ENCODE data around the gene RPE. TPM values are rescaled to one million over a fixed set of nuclear protein-coding genes. Genes with fewer than 3 reads are reported as not detected.

RPE gene
- polyA plus RNA-seq, 1 donor from 2014 or later = 73.9 TPM

- Histone ChIP-seq H3K4me2 (ENCODE audit: low read length) (no peak overlapping the region), H3K9me3 (ENCODE audit: low read length) (no peaks in the 10 kb centered on the region), H3K9ac (ENCODE audit: low read length) (no peak overlapping the region), H3K4me3 (ENCODE audit: low read length) (no peak overlapping the region), H2AFZ (ENCODE audit: low read depth, low read length) (no peak overlapping the region), H3K79me2 (replicated peaks; ENCODE audit: insufficient read depth, low read length) (peaks cover 42% of the 10 kb centered on the region), H3K27ac (ENCODE audit: low read length) (no peak overlapping the region), H3K9me2 (ENCODE audit: insufficient read depth, low read length) (no peaks in the 10 kb centered on the region), H3F3A (ENCODE audit: insufficient read depth, low read length, poor library complexity, severe bottlenecking) (no peaks in the 10 kb centered on the region), H3K36me3 (ENCODE audit: insufficient read depth, low read length) (peaks cover 6% of the 10 kb centered on the region), H4K20me1 (ENCODE audit: insufficient read depth) (no peaks in the 10 kb centered on the region), H3K27me3 (ENCODE audit: insufficient read depth, low read depth, low read length) (no peaks in the 10 kb centered on the region)
- TF ChIP-seq, protein P1, sequence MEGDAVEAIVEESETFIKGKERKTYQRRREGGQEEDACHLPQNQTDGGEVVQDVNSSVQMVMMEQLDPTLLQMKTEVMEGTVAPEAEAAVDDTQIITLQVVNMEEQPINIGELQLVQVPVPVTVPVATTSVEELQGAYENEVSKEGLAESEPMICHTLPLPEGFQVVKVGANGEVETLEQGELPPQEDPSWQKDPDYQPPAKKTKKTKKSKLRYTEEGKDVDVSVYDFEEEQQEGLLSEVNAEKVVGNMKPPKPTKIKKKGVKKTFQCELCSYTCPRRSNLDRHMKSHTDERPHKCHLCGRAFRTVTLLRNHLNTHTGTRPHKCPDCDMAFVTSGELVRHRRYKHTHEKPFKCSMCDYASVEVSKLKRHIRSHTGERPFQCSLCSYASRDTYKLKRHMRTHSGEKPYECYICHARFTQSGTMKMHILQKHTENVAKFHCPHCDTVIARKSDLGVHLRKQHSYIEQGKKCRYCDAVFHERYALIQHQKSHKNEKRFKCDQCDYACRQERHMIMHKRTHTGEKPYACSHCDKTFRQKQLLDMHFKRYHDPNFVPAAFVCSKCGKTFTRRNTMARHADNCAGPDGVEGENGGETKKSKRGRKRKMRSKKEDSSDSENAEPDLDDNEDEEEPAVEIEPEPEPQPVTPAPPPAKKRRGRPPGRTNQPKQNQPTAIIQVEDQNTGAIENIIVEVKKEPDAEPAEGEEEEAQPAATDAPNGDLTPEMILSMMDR (IDR thresholded peaks at IDR 0.05; ENCODE audit: poor library complexity, severe bottlenecking) = no peak
- no peak for TF ChIP-seq RAD21 (conservative IDR thresholded peaks at IDR 0.05)
- no peak for TF ChIP-seq TAF1 (IDR thresholded peaks at IDR 0.05; ENCODE audit: low read depth)
Measured at GRCh38 chr2:210009896-210010295, 7.5 kb downstream of the RPE start.

DNA sequence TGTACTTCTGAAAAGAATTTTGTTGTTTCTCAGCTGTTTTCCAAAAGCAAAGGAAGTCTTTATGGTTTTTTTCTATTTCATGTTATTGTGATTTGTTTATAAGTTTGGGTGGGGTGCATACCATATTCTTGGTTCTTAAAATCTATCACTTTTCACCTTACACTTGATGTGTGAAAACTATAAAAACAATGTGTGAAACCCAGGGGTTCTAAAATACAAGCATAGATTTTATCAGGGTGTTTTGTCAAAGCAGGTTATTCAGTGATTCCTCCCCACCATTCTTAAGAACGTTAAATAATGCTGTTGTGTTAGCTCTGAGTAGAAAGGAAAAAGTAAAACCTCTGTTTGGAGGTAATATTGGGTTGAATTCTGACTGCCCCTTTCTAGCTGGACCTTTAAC, 17.7 kb downstream of the RPE start:
- Histone ChIP-seq H3F3A (ENCODE audit: insufficient read depth, low read length, poor library complexity, severe bottlenecking) (no peaks in the 10 kb centered on the region), H3K4me3 (ENCODE audit: low read length) (no peak overlapping the region), H3K27me3 (ENCODE audit: insufficient read depth, low read depth, low read length) (no peaks in the 10 kb centered on the region), H3K9me2 (ENCODE audit: insufficient read depth, low read length) (no peaks in the 10 kb centered on the region), H4K20me1 (ENCODE audit: insufficient read depth) (no peaks in the 10 kb centered on the region), H3K27ac (ENCODE audit: low read length) (no peak overlapping the region), H2AFZ (ENCODE audit: low read depth, low read length) (no peak overlapping the region), H3K9me3 (ENCODE audit: low read length) (no peaks in the 10 kb centered on the region), H3K79me2 (replicated peaks; ENCODE audit: insufficient read depth, low read length) (no peaks in the 10 kb centered on the region), H3K9ac (ENCODE audit: low read length) (no peak overlapping the region), H3K36me3 (ENCODE audit: insufficient read depth, low read length) (peaks cover 30% of the 10 kb centered on the region), H3K4me2 (ENCODE audit: low read length) (no peak overlapping the region)
- no peak for TF ChIP-seq RAD21 (conservative IDR thresholded peaks at IDR 0.05)
- TF ChIP-seq, protein P1 (IDR thresholded peaks at IDR 0.05; ENCODE audit: poor library complexity, severe bottlenecking) = no peak

GRCh38 chr2:210022824-210023223, 20.4 kb downstream of the RPE start:
- H3K27ac ChIP-seq (ENCODE audit: low read length) = no peak overlapping the region
- H4K20me1 ChIP-seq (ENCODE audit: insufficient read depth) = no peaks in the 10 kb centered on the region
- H3K4me2 ChIP-seq (ENCODE audit: low read length) = no peak overlapping the region
- no peaks in the 10 kb centered on the region for H3K79me2 ChIP-seq (replicated peaks; ENCODE audit: insufficient read depth, low read length)
- H3K36me3 ChIP-seq (ENCODE audit: insufficient read depth, low read length) = peaks cover 21% of the 10 kb centered on the region
- no peak overlapping the region for H2AFZ ChIP-seq (ENCODE audit: low read depth, low read length)
- TF ChIP-seq POLR2AphosphoS5 (IDR thresholded peaks at IDR 0.05) = no peak
- no peak for TF ChIP-seq SMC3 (conservative IDR thresholded peaks at IDR 0.05; ENCODE audit: poor library complexity)
- no peak for TF ChIP-seq RAD21 (conservative IDR thresholded peaks at IDR 0.05)
- TF ChIP-seq TAF1 (IDR thresholded peaks at IDR 0.05; ENCODE audit: low read depth) = no peak
- TF ChIP-seq REST (IDR thresholded peaks at IDR 0.05; ENCODE audit: borderline replicate concordance) = no peak
- no peak for TF ChIP-seq EZH2 (IDR thresholded peaks at IDR 0.05; ENCODE audit: borderline replicate concordance, insufficient read depth, low read length, poor library complexity, severe bottlenecking)
- TF ChIP-seq, protein P1 (IDR thresholded peaks at IDR 0.05; ENCODE audit: poor library complexity, severe bottlenecking) = no peak
- TF ChIP-seq MXI1 (conservative IDR thresholded peaks at IDR 0.05; ENCODE audit: poor library complexity, severe bottlenecking) = no peak
- no peak for TF ChIP-seq EP300 (conservative IDR thresholded peaks at IDR 0.05; ENCODE audit: poor library complexity, severe bottlenecking)
- no peaks in the 10 kb centered on the region for H3F3A ChIP-seq (ENCODE audit: insufficient read depth, low read length, poor library complexity, severe bottlenecking)
- no peaks in the 10 kb centered on the region for H3K27me3 ChIP-seq (ENCODE audit: insufficient read depth, low read depth, low read length)
- H3K9me2 ChIP-seq (ENCODE audit: insufficient read depth, low read length) = no peaks in the 10 kb centered on the region
- no peak overlapping the region for H3K9ac ChIP-seq (ENCODE audit: low read length)
- no peaks in the 10 kb centered on the region for H3K9me3 ChIP-seq (ENCODE audit: low read length)
- H3K4me3 ChIP-seq (ENCODE audit: low read length) = no peak overlapping the region
